Uterus (tissue), 4 donors: ENCODE data around the gene EXOSC1. TPM values are rescaled to one million over a fixed set of nuclear protein-coding genes. Genes with fewer than 3 reads are reported as not detected.

Experiments
- DNase-seq, 2 donors: peaks; one replicate each; pipeline ENCODE4 v3.0.0-alpha.2; 2019 to 2020
- H3K27ac ChIP-seq, 2 donors: fragments of 200-600 bp; sonication (generic); 1 replicate in 1 of 2; 2 replicates in 1 of 2; pipeline ENCODE4 v1.5.1; 2016 to 2018
- H3K27me3 ChIP-seq, 2 donors: fragments of 200-600 bp; sonication (generic); one replicate each; pipeline ENCODE4 v1.5.1; 2018 to 2019; ENCODE audit warnings: control low read depth in 1 of 2
- H3K36me3 ChIP-seq, 2 donors: fragments of 200-600 bp; sonication (generic); one replicate each; pipeline ENCODE4 v1.5.1; 2019; ENCODE audit warnings: control low read depth in 1 of 2
- H3K4me1 ChIP-seq, 2 donors: fragments of 200-600 bp; sonication (generic); one replicate each; pipeline ENCODE4 v1.5.1; 2018 to 2019; ENCODE audit warnings: control low read depth in 1 of 2
- H3K4me3 ChIP-seq, 2 donors: fragments of 200-600 bp; sonication (generic); 1 replicate in 1 of 2; 2 replicates in 1 of 2; pipeline ENCODE4 v1.5.1; 2018 to 2019; ENCODE audit warnings: mild to moderate bottlenecking in 1 of 2
- H3K9me3 ChIP-seq, 2 donors: fragments of 200-600 bp; sonication (generic); one replicate each; pipeline ENCODE4 v1.5.1; 2019; ENCODE audit warnings: control low read depth in 1 of 2
- POLR2A ChIP-seq, 2 donors: fragments of 450-650 bp; IDR thresholded peaks; one replicate each; pipeline ENCODE4 v1.6.1; 2016; ENCODE audit warnings: antibody characterized with exemption in 2 of 2, mild to moderate bottlenecking in 1 of 2, moderate library complexity in 1 of 2
- intact Hi-C: fragments of 100-400 bp; cut with DNase I; formaldehyde crosslinking; loops from one replicate; pipeline ENCODE4 v1.15.1; 2023; ENCODE audit warnings: low total_unique reads
- total RNA-seq, 4 donors: library from RNA; depleted of rRNA in 3 of 4; stranded (reverse); fragments of >200 nt in 3 of 4; gene quantifications; one replicate each; pipeline versions ENCODE4 v1.1.0 to v1.2.4, GENCODE V29; 2014 to 2023
- TF ChIP-seq, protein P1 (sequence below), 4 experiments: fragments of 200-600 bp in 2 of 4; fragments of 450-650 bp in 2 of 4; sonication (generic) in 2 of 4; IDR thresholded peaks; one replicate each; pipeline ENCODE4 v1.5.1; 2016 to 2019; ENCODE audit warnings: antibody characterized with exemption in 4 of 4, mild to moderate bottlenecking in 2 of 4, moderate library complexity in 1 of 4
- donor health status: DM: yes; HTN: yes; CAD: no.

The EXOSC1 gene
- total RNA-seq, 4 donors from 2014 or later, result 26.7 to 349 (median 48.3) TPM

DNA sequence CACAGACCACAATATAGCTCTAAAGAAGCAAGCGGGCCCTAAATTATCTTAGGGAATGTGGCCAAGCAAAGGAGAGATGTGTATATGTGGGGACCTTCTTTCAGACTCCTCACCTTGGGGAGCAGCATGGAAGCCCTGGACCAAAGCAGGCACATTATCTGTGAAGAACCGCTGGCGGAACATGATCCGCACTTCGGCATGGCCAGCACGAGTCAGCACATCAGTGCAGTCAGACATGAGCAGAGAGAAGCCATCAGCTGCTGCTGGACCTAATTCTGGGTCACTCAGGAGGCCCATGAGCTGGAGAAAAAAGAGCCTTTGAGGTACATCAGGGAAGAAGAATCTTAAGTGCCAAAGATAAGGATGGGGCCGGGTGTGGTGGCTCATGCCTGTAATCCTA lies 14.1 kb upstream of the EXOSC1 start:
- intact Hi-C loops, result no loop called here
- no peak for DNase-seq
- no peak for TF ChIP-seq POLR2A (IDR thresholded peaks at IDR 0.05)
- no peaks in the 10 kb centered on the region for H3K4me1 ChIP-seq
- H3K9me3 ChIP-seq, result no peaks in the 10 kb centered on the region
- H3K27ac ChIP-seq, result no peak overlapping the region
- H3K27me3 ChIP-seq, result no peaks in the 10 kb centered on the region
- no peaks in the 10 kb centered on the region for H3K36me3 ChIP-seq
- H3K4me3 ChIP-seq, result no peak overlapping the region

DNA sequence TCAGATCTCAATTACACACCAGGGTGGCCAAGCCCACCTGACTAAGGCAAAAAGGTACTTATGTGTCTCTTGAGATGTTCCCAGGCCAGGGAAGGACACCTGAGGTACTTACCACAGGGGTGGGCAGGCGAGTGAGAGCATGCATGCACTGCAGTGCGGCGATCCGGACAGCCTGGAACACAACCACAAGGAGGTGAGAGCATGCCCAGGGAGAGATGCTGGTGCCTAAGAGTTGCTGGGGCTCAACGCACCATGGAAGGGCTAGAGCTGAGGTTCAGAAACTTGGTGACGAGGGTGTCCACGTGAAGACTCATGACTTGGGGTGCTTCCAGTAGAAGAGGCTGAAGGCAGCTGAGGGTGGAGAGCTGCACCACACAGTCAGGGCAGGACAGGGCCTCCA lies 13.3 kb upstream of the EXOSC1 start:
- Histone ChIP-seq H3K27me3 (no peaks in the 10 kb centered on the region), H3K4me1 (no peaks in the 10 kb centered on the region), H3K36me3 (no peaks in the 10 kb centered on the region), H3K9me3 (no peaks in the 10 kb centered on the region), H3K4me3 (no peak overlapping the region), H3K27ac (no peak overlapping the region)
- DNase-seq, result no peak
- TF ChIP-seq POLR2A (IDR thresholded peaks at IDR 0.05), result no peak
- TF ChIP-seq, protein P1, sequence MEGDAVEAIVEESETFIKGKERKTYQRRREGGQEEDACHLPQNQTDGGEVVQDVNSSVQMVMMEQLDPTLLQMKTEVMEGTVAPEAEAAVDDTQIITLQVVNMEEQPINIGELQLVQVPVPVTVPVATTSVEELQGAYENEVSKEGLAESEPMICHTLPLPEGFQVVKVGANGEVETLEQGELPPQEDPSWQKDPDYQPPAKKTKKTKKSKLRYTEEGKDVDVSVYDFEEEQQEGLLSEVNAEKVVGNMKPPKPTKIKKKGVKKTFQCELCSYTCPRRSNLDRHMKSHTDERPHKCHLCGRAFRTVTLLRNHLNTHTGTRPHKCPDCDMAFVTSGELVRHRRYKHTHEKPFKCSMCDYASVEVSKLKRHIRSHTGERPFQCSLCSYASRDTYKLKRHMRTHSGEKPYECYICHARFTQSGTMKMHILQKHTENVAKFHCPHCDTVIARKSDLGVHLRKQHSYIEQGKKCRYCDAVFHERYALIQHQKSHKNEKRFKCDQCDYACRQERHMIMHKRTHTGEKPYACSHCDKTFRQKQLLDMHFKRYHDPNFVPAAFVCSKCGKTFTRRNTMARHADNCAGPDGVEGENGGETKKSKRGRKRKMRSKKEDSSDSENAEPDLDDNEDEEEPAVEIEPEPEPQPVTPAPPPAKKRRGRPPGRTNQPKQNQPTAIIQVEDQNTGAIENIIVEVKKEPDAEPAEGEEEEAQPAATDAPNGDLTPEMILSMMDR (IDR thresholded peaks at IDR 0.05), result no peak
- intact Hi-C loops, result no loop called here

DNA sequence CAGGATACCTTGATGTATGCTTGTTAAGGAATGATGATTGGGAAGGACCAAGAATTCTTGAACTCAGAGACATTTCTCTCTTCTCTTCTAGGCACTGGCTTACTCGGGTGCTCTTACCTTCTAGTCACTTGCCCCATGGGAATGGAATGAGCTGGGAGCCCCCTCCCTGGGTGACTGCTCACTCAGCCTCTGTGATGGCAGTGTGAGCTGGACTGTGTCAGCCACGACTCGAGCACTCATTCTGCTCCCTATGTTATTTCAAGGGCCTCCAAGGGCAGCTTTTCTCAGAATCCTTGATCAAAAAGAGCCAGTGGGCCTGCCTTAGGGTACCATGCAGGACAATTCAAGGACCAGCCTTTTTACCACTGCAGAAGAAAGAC lies 10.9 kb upstream of the EXOSC1 start:
- Histone ChIP-seq H3K4me1 (no peaks in the 10 kb centered on the region), H3K36me3 (no peaks in the 10 kb centered on the region), H3K27me3 (no peaks in the 10 kb centered on the region), H3K4me3 (no peak overlapping the region), H3K9me3 (no peaks in the 10 kb centered on the region), H3K27ac (no peak overlapping the region)
- no peak for DNase-seq
- intact Hi-C loops, result no loop called here
- TF ChIP-seq, protein P1 (IDR thresholded peaks at IDR 0.05), result no peak
- no peak for TF ChIP-seq POLR2A (IDR thresholded peaks at IDR 0.05)

DNA sequence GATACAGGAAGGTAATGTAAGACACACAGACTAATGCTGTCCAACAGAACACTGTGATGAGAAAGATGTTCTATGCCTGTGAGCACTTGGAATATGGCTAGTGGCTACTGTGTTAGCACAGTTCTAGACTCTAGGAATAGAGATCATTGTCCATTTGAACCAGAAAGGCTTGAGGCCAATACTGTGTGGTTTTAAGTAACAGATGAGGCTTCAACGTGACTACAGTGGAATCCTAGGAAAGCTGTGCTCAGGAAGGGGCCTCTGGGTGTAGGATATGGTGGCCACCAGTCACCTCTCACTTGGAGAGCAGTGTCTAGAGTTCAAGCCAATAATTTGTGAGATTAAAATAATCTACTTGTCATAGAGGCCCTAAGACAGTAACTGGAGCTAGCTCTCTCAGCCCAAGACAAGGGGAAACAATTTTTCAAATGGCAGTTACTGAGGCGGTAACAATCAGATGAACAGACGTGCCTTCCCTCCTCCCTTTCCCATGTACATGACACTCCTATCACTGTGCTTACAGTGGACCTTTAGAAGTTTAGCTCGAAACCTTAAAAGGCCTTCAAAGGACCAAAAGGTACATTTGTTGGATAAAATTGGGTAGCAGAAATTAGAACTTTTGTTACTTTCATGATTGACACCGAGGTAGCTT lies 10.4 kb upstream of the EXOSC1 start:
- no peak for DNase-seq
- intact Hi-C loops, result no loop called here
- H3K4me3 ChIP-seq, result no peak overlapping the region
- H3K9me3 ChIP-seq, result no peaks in the 10 kb centered on the region
- no peaks in the 10 kb centered on the region for H3K36me3 ChIP-seq
- H3K27ac ChIP-seq, result no peak overlapping the region
- TF ChIP-seq, protein P1 (IDR thresholded peaks at IDR 0.05), result no peak
- TF ChIP-seq POLR2A (IDR thresholded peaks at IDR 0.05), result no peak
- no peaks in the 10 kb centered on the region for H3K4me1 ChIP-seq
- no peaks in the 10 kb centered on the region for H3K27me3 ChIP-seq

DNA sequence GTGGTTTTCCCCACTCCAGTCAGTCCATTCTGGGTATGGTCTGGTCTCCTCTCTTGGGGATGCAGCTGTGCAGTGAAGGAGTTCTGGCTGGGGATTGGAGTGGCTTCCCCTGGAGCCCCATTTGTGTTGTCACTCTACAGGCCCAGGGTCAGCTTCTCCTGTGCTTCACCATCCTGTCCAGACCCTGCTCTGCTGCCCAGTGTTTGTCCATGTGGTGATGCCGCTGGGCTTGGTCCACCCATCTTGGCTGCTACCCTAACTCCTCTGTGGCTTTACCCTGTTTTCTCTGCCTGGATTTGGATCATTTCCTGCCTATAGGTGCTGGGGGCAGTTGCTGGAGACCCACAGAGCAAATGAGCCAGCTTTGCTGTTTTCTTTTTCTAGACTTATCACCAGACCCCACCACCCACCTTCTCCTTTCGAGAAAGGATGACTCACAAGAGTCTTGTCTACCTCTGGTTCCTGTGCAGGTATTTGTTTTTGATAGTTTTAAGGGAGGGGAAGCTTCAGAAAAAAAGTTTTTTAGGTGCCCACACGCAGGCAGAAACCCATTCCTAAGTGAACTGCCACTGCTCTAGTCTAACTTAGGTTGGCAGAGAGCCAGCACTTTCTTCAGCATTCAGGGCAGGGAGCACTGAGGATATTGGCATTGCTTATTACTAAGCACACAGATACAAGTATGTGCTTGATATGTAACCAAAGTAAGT lies 8.7 kb upstream of the EXOSC1 start:
- Histone ChIP-seq H3K27me3 (no peaks in the 10 kb centered on the region), H3K4me1 (no peaks in the 10 kb centered on the region), H3K9me3 (no peaks in the 10 kb centered on the region), H3K27ac (no peak overlapping the region), H3K4me3 (no peak overlapping the region), H3K36me3 (no peaks in the 10 kb centered on the region)
- DNase-seq, result no peak
- TF ChIP-seq, protein P1 (IDR thresholded peaks at IDR 0.05), result no peak
- TF ChIP-seq POLR2A (IDR thresholded peaks at IDR 0.05), result no peak
- intact Hi-C loops, result no loop called here
